HepG2 (cell line): ENCODE data around the gene MIER2. TPM values are rescaled to one million over a fixed set of nuclear protein-coding genes. Genes with fewer than 3 reads are reported as not detected.
A peak's percentile ranks its signal among the peaks of the same experiment; 100 is the strongest.

Experiments
- ATAC-seq: fragments of 200-7000 bp; cut with Tn5 transposase; 3 replicates; pipeline ENCODE4 v1.9.1; 2020; ENCODE audit warnings: mild to moderate bottlenecking, moderate library complexity
- BruUV-seq: library from RNA; stranded (reverse); fragments of 400-500 nt; replicated peaks from 2 replicates; lab custom pipeline; 2021; lab: Mats Ljungman, UMichigan
- CTCF ChIA-PET: fragments of 300-600 bp; formaldehyde crosslinking; extraction: SDS; loops from one replicate; lab custom pipeline; 2021; ENCODE audit warnings: low total read pairs, inconsistent platforms, low intra/inter-chr PET ratio; lab: Yijun Ruan, JAX
- POLR2A ChIA-PET: fragments of 350-600 bp; sonication (Branson Sonifier 250); formaldehyde crosslinking; loops from one replicate; lab custom pipeline; 2020; ENCODE audit warnings: antibody characterized with exemption, inconsistent platforms; lab: Yijun Ruan, JAX
- DNase-seq: peaks from one replicate; pipeline ENCODE4 v3.0.0-alpha.2; 2015; ENCODE audit warnings: low spot score
- FAIRE-seq: peaks from 3 replicates; lab custom pipeline; 2011; peaks lifted over from hg19 to GRCh38; lab: Jason Lieb, UNC
- H2AFZ ChIP-seq: one replicate; pipeline ENCODE4 v1.6.1; 2011; ENCODE audit warnings: low read length, inconsistent platforms
- H3K27ac ChIP-seq: fragments of 300-600 bp; 3 replicates; pipeline ENCODE4 v1.8.0; 2011; ENCODE audit warnings: mixed run types, mild to moderate bottlenecking, mixed read lengths, low read length, inconsistent platforms; ENCODE audit not compliant: insufficient read depth; ENCODE audit errors: extremely low read length
- H3K27me3 ChIP-seq, 2 experiments: fragments of 200-600 bp in 1 of 2; 2 replicates in 1 of 2; 3 replicates in 1 of 2; pipeline versions ENCODE4 v1.6.0 to v1.8.0; 2011; ENCODE audit warnings: low read length in 2 of 2, mild to moderate bottlenecking in 2 of 2, moderate library complexity in 2 of 2, inconsistent platforms in 1 of 2; ENCODE audit not compliant: insufficient read depth in 2 of 2, control insufficient read depth in 1 of 2
- H3K36me3 ChIP-seq, 2 experiments: fragments of 200-600 bp in 1 of 2; replicated peaks in 1 of 2; 2 replicates in 1 of 2; 3 replicates in 1 of 2; pipeline versions ENCODE4 v1.5.1 to v1.8.0; 2011; ENCODE audit warnings: low read length in 2 of 2, inconsistent platforms in 1 of 2; ENCODE audit not compliant: insufficient read depth in 2 of 2, control insufficient read depth in 1 of 2
- H3K4me1 ChIP-seq: 2 replicates; pipeline ENCODE4 v1.5.1; 2012; ENCODE audit warnings: low read length, inconsistent platforms; ENCODE audit not compliant: insufficient read depth
- H3K4me2 ChIP-seq: 2 replicates; pipeline ENCODE4 v1.6.0; 2011; ENCODE audit warnings: low read depth, low read length, inconsistent platforms
- H3K4me3 ChIP-seq, 3 experiments: fragments of 200-600 bp in 1 of 3; sonication (generic), shearing (Covaris generic) in 1 of 3; replicated peaks in 1 of 3; 2 replicates each; pipeline ENCODE4 v1.5.1; 2011 to 2016; ENCODE audit warnings: low read length in 3 of 3, inconsistent platforms in 2 of 3, low read depth in 2 of 3, mild to moderate bottlenecking in 2 of 3, control low read depth in 1 of 3, mixed read lengths in 1 of 3; ENCODE audit not compliant: insufficient read depth in 1 of 3
- H3K79me2 ChIP-seq: one replicate; pipeline ENCODE4 v1.6.1; 2011; ENCODE audit warnings: low read length, inconsistent platforms; ENCODE audit not compliant: insufficient read depth
- H3K9ac ChIP-seq: 2 replicates; pipeline ENCODE4 v1.6.0; 2011; ENCODE audit warnings: mild to moderate bottlenecking, low read depth, low read length, inconsistent platforms; ENCODE audit not compliant: insufficient read depth
- H3K9me3 ChIP-seq: 2 replicates; pipeline ENCODE4 v1.5.1; 2012; ENCODE audit warnings: mild to moderate bottlenecking, low read length
- H4K20me1 ChIP-seq: 2 replicates; pipeline ENCODE4 v1.6.0; 2011; ENCODE audit warnings: inconsistent platforms, mild to moderate bottlenecking, low read length, moderate library complexity; ENCODE audit not compliant: insufficient read depth
- ARID3A ChIP-seq: IDR thresholded peaks from 2 replicates; pipeline ENCODE4 v1.6.1; 2012; ENCODE audit warnings: low read depth, low read length, improper control_type of control experiment
- BCL3 ChIP-seq: sonication (generic); formaldehyde crosslinking; IDR thresholded peaks from 2 replicates; pipeline ENCODE4 v1.5.1; 2020; ENCODE audit warnings: mild to moderate bottlenecking, missing genetic modification reagents, moderate library complexity
- BRD4 ChIP-seq: sonication (generic); formaldehyde crosslinking; IDR thresholded peaks from 2 replicates; pipeline ENCODE4 v1.4.0; 2020; ENCODE audit warnings: missing genetic modification reagents
- CENPBD1 ChIP-seq: sonication (generic); formaldehyde crosslinking; IDR thresholded peaks from 2 replicates; pipeline ENCODE4 v1.8.0; 2022; ENCODE audit warnings: missing genetic modification reagents, low read depth, mild to moderate bottlenecking, borderline replicate concordance
- EED ChIP-seq: sonication (generic); formaldehyde crosslinking; IDR thresholded peaks from 2 replicates; pipeline ENCODE4 v1.5.0; 2020; ENCODE audit warnings: mild to moderate bottlenecking, missing genetic modification reagents
- HNF4A ChIP-seq: sonication (generic); formaldehyde crosslinking; IDR thresholded peaks from 2 replicates; pipeline ENCODE4 v1.4.0; 2020; ENCODE audit warnings: missing genetic modification reagents
- NFYC ChIP-seq: IDR thresholded peaks from 2 replicates; pipeline ENCODE4 v1.6.1; 2016; ENCODE audit warnings: missing genetic modification reagents, missing compliant biosample characterization
- NR2F6 ChIP-seq, 2 experiments: IDR thresholded peaks; 2 replicates each; pipeline ENCODE4 v1.6.1; 2016; ENCODE audit warnings: antibody characterized with exemption in 1 of 2, mild to moderate bottlenecking in 1 of 2
- NRL ChIP-seq: sonication (generic); formaldehyde crosslinking; IDR thresholded peaks from 2 replicates; pipeline ENCODE4 v1.5.0; 2020; ENCODE audit warnings: missing genetic modification reagents, mild to moderate bottlenecking, moderate library complexity, borderline replicate concordance
- RBFOX2 ChIP-seq: fragments of 200-400 bp; formaldehyde crosslinking; IDR thresholded peaks from 2 replicates; pipeline ENCODE4 v1.6.1; 2017; ENCODE audit warnings: low read depth, mild to moderate bottlenecking, low read length
- RFX1 ChIP-seq: fragments of 450-650 bp; IDR thresholded peaks from 2 replicates; pipeline ENCODE4 v1.6.1; 2017
- THAP8 ChIP-seq: sonication (generic); formaldehyde crosslinking; IDR thresholded peaks from 2 replicates; pipeline ENCODE4 v1.5.1; 2020; ENCODE audit warnings: missing genetic modification reagents, mild to moderate bottlenecking, borderline replicate concordance
- ZFP82 ChIP-seq: sonication (generic); formaldehyde crosslinking; IDR thresholded peaks from 2 replicates; pipeline ENCODE4 v1.5.1; 2020; ENCODE audit warnings: mild to moderate bottlenecking, missing genetic modification reagents, borderline replicate concordance
- ZFX ChIP-seq: sonication (generic); formaldehyde crosslinking; IDR thresholded peaks from 2 replicates; pipeline ENCODE4 v1.4.0; 2020; ENCODE audit warnings: mild to moderate bottlenecking, low read depth, missing genetic modification reagents, moderate library complexity
- ZNF607 ChIP-seq: sonication (generic); formaldehyde crosslinking; IDR thresholded peaks from 2 replicates; pipeline ENCODE4 v1.5.1; 2020; ENCODE audit warnings: missing genetic modification reagents, mild to moderate bottlenecking, borderline replicate concordance
- ZNF724P ChIP-seq: sonication (generic); formaldehyde crosslinking; IDR thresholded peaks from 2 replicates; pipeline ENCODE4 v1.8.0; 2022; ENCODE audit warnings: missing genetic modification reagents, borderline replicate concordance
- ZNF816 ChIP-seq: sonication (generic); formaldehyde crosslinking; IDR thresholded peaks from 2 replicates; pipeline ENCODE4 v1.8.0; 2022; ENCODE audit warnings: missing genetic modification reagents, mild to moderate bottlenecking, borderline replicate concordance
- ZNF839 ChIP-seq: sonication (generic); formaldehyde crosslinking; IDR thresholded peaks from 2 replicates; pipeline ENCODE4 v1.4.0; 2020; ENCODE audit warnings: missing genetic modification reagents, mild to moderate bottlenecking, borderline replicate concordance
- ZNF850 ChIP-seq: sonication (generic); formaldehyde crosslinking; conservative IDR thresholded peaks from 2 replicates; pipeline ENCODE4 v1.9.0; 2021; ENCODE audit warnings: mild to moderate bottlenecking, missing genetic modification reagents
- ZSCAN31 ChIP-seq: sonication (generic); formaldehyde crosslinking; IDR thresholded peaks from 2 replicates; pipeline ENCODE4 v1.5.0; 2020; ENCODE audit warnings: low read depth, mild to moderate bottlenecking, missing genetic modification reagents
- WGBS: methylation state at CpG from one replicate; pipeline ENCODE4 v1.1.6; 2017; ENCODE audit warnings: low lambda C conversion rate; 5-methylcytosine and 5-hydroxymethylcytosine counted together
- in situ Hi-C: cut with HindIII; loops from 2 replicates; pipeline ENCODE4 v1.10.0; 2017; ENCODE audit warnings: low pct_unique_long_range_greater_than_20kb; ENCODE audit not compliant: extremely low pct_ligation_motif_present
- intact Hi-C: fragments of 100-400 bp; cut with micrococcal nuclease; formaldehyde crosslinking; loops from one replicate; pipeline ENCODE4 v1.10.0; 2022; ENCODE audit not compliant: unreplicated experiment
- polyA plus RNA-seq, 8 experiments: library from polyadenylated mRNA; depleted of rRNA in 3 of 8; stranded (reverse) in 7 of 8; unstranded in 1 of 8; fragments of >200 nt; fragmentation: Illumina TruSeq in 4 of 8; extraction: Trizol in 4 of 8; gene quantifications; 2 replicates each; pipeline versions ENCODE4 v1.2.1 to v1.2.3, GENCODE V29; 2011 to 2016; ENCODE audit warnings: low read depth in 4 of 8, missing spikeins in 1 of 8, mixed read lengths in 1 of 8; ENCODE audit not compliant: insufficient read depth in 1 of 8
- total RNA-seq, 5 experiments: library from RNA; depleted of rRNA; stranded (reverse); fragments of >200 nt; fragmentation: Illumina TruSeq; extraction: Trizol; gene quantifications; 2 replicates each; pipeline ENCODE4 v1.2.3, GENCODE V29; 2016; ENCODE audit warnings: low read depth in 1 of 5

The MIER2 gene
- total and polyA plus RNA-seq, 2 of the 13 experiments (the other 11 are each of a cell fraction or from before 2014, with no cell fraction given): 9.6 to 25.7 TPM

GRCh38 chr19:343941-344624 is 513 bp downstream of the MIER2 start:
- intact Hi-C loops (no loop called here), in situ Hi-C loops (no loop called here)
- CTCF ChIA-PET: no interaction called here
- Histone ChIP-seq H2AFZ (no peak overlapping the region), H3K4me1 (peaks cover 69% of the 10 kb centered on the region), H3K9ac (peak overlapping the region; percentile 80), H4K20me1 (peaks cover 33% of the 10 kb centered on the region), H3K27me3 (no peaks in the 10 kb centered on the region; a peak in 1 of 5 replicates), H3K9me3 (no peaks in the 10 kb centered on the region), H3K79me2 (peaks cover 50% of the 10 kb centered on the region), H3K4me2 (peak overlapping the region; percentile 92), H3K27ac (peak overlapping the region; percentile 47), H3K4me3 (peak overlapping the region; percentile 72 to 93 (median 78)), H3K36me3 (peaks cover 1 to 5% of the 10 kb centered on the region in 2 experiments; a peak in 2 of 5 replicates)
- peak; percentile 10; the same call in 1 of the 3 replicates for ATAC-seq
- no TSS peak for BruUV-seq
- WGBS: 0% methylated on average over 4 of the region's 70 CpGs
- DNase-seq: no peak
- no peak for FAIRE-seq
- POLR2A ChIA-PET: no interaction called here
- peak; percentile 57; the same call in 1 of the 2 replicates for TF ChIP-seq RBFOX2
- no peak for TF ChIP-seq HNF4A (CRISPR knock-in tag)
- no peak for TF ChIP-seq NFYC (CRISPR knock-in tag)
- no peak for TF ChIP-seq ZNF839 (CRISPR knock-in tag)
- TF ChIP-seq NR2F6 (IDR thresholded peaks at IDR 0.05): no peak
- no peak for TF ChIP-seq NR2F6 (CRISPR knock-in tag; IDR thresholded peaks at IDR 0.05)
- 0 out of 2 replicates have a peak, but pooled peaks have one; percentile 50 for TF ChIP-seq ZNF607 (CRISPR knock-in tag)
- no peak for TF ChIP-seq ZSCAN31 (CRISPR knock-in tag)
- TF ChIP-seq BCL3 (CRISPR knock-in tag): no peak
- no peak for TF ChIP-seq EED (CRISPR knock-in tag)
- TF ChIP-seq ZNF816 (CRISPR knock-in tag): 0 out of 2 replicates have a peak, but pooled peaks have one; percentile 52
- TF ChIP-seq CENPBD1 (CRISPR knock-in tag): no peak
- 0 out of 2 replicates have a peak, but pooled peaks have one; percentile 16 for TF ChIP-seq ZFX (CRISPR knock-in tag)
- no peak for TF ChIP-seq THAP8 (CRISPR knock-in tag)
- TF ChIP-seq NRL (CRISPR knock-in tag): no peak
- TF ChIP-seq BRD4 (CRISPR knock-in tag): no peak
- no peak for TF ChIP-seq ZNF850 (CRISPR knock-in tag)
- TF ChIP-seq RFX1: no peak
- no peak for TF ChIP-seq ARID3A
- no peak for TF ChIP-seq ZNF724P (CRISPR knock-in tag)
- 0 out of 2 replicates have a peak, but pooled peaks have one; percentile 50 for TF ChIP-seq ZFP82 (CRISPR knock-in tag)
